GM12864 (cell line): Measurements from ENCODE around the gene CRPPA.
"Not testable (repeated sequence)": the region's sequence is repeated elsewhere in the genome, so short reads cannot be mapped to it uniquely, and the experiment has no call there.

Source experiments
- DNase-seq: peaks from one replicate; pipeline ENCODE4 v3.0.0-alpha.2; 2011; ENCODE audit warnings: low read depth
- H3K4me3 ChIP-seq: 2 replicates; pipeline ENCODE4 v1.5.1; 2011; ENCODE audit warnings: mild to moderate bottlenecking, low read depth, low read length, control low read depth
- TF ChIP-seq, protein P1 (sequence below): IDR thresholded peaks from 2 replicates; pipeline ENCODE4 v1.5.1; 2011; ENCODE audit warnings: low read depth, mild to moderate bottlenecking, moderate library complexity, low read length, control low read depth, inconsistent platforms; ENCODE audit errors: missing control alignments

Gene CRPPA

DNA sequence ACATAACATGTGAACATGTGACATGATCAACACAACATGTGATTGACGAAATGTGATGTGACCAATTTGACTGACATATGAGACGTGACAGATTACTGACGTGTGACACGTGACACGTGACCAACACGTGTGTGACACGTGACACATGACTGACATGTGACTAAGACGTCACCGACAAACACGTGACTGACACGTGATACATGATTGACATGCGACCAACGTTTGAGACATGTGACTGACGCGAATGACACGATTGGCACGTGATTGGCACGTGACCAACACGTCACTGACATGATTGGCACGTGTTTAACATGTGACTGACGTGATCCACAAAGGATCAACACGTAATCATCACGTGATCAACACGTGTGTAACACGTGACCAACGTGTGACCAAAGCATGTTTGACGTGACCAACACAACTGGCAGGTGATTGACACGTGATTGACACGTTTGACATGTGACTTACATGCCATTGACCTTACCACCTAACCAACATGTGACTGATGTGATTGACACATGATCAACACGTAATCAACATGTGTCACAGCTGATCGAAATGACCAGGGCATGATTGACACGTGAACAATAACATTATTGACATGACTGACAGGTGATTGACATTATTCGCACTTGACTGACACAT is 23.7 kb downstream of the CRPPA start:
- no peak for DNase-seq
- H3K4me3 ChIP-seq, result no peak overlapping the region
- TF ChIP-seq, protein P1, sequence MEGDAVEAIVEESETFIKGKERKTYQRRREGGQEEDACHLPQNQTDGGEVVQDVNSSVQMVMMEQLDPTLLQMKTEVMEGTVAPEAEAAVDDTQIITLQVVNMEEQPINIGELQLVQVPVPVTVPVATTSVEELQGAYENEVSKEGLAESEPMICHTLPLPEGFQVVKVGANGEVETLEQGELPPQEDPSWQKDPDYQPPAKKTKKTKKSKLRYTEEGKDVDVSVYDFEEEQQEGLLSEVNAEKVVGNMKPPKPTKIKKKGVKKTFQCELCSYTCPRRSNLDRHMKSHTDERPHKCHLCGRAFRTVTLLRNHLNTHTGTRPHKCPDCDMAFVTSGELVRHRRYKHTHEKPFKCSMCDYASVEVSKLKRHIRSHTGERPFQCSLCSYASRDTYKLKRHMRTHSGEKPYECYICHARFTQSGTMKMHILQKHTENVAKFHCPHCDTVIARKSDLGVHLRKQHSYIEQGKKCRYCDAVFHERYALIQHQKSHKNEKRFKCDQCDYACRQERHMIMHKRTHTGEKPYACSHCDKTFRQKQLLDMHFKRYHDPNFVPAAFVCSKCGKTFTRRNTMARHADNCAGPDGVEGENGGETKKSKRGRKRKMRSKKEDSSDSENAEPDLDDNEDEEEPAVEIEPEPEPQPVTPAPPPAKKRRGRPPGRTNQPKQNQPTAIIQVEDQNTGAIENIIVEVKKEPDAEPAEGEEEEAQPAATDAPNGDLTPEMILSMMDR, result no peak

DNA sequence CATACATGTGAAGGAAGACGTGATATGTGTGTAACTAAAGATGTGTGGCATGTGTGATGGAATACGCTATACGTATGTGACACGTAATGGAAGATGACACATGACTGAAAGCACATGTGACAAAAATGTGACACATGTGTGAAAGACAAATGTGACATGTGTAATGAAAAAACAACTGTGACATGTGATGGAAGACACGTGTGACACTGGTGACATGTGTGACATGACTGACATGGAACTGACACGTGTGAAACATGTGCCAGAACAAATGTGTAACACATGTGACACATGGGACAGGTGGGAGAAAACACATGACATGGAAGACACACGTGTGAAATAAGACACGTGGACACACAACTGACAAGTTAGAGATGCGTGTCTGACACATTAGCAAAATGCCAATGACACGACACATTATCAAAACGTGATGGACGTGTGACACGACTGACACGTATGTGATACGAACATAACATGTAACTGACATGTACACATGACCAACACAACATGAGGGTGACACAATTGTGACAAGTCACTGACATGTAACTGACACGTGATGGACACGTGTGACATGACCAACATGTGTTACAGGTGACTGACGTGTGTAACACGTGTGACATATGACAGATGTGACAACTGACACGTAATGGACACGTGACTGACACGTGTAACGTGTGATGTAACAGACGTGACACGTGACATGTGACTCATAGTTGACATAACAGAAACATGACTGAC is 24.4 kb downstream of the CRPPA start:
- TF ChIP-seq, protein P1, result no peak
- H3K4me3 ChIP-seq, result no peak overlapping the region
- no peak for DNase-seq

DNA sequence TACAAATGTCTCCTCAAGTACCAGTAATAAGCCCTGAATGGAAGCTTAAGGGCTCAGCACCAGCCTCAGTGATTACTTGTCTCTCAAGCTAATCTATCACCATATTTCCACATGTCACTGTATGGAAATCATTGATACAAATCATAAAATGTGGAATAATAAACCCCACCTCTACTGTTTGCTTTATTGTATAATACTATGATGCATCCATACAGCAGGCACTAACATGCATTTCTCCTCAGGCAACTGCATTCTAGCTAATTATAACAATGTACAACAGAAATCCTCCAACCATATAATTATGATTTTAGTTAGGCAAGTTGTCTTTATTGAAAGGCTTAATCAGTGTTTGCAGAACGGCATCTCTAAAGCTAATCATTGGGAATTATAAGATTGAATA is 26.2 kb downstream of the CRPPA start:
- H3K4me3 ChIP-seq, result no peak overlapping the region
- TF ChIP-seq, protein P1, result no peak
- no peak for DNase-seq

DNA sequence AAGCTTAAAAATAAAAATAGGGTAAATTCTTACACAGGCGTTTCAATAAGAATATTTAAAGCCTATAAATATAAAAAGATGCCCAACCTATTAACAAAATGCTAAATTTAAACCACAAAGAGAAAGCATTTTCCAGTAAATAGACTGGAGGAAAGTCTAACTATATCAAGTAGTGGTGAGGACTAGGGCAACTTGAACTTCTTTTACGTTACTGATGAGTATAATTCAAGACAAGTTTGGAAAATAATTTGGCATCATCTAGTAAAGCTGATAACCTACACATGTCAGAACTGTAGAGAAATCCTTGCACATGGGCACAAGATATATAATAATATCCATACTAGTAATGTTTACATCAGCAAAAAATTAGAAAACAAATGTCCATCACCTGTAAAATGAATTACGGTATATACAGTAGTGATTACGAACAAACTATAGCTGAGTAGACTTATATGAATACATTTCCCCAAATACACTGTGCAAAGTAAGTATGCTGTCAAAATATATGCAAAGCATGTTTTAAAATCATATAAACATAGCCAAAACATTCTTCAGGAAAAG is 27.4 kb downstream of the CRPPA start:
- no peak for DNase-seq
- H3K4me3 ChIP-seq, result no peak overlapping the region
- TF ChIP-seq, protein P1, result no peak

DNA sequence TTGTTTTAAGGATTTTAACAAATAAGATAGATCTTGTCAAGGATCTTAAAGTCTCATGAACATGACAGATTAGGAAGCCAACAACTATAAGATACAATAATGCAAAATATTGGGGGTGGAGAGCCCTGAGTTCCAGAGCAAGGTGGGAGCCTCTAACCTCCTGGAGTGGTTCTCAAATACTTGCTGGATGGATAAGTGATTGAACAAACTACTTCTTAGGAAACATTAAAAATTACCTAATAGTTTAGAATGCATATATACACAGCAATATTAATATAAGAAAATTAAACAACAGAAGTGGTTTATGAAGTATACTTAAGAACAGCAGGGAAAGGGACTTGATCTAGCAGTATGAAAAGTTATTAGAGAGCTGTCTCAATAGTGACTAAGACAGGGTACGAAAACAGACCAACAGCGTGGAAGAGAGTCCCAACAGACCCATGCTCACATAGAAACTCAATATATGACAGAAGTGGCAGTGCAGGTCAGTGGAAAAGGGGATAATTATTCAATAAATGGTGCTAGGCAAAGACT is 28.3 kb downstream of the CRPPA start:
- DNase-seq, result no peak

DNA sequence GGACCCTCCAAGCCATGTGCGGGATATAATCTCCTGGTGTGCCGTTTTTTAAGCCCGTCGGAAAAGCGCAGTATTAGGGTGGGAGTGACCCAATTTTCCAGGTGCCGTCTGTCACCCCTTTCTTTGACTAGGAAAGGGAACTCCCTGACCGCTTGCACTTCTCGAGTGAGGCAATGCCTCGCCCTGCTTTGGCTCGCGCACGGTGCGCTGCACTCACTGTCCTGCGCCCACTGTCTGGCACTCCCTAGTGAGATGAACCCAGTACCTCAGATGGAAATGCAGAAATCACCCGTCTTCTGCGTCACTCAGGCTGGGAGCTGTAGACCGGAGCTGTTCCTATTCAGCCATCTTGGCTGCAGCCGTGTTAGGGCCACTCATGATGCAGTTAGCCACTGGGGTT is 37.6 kb downstream of the CRPPA start:
- DNase-seq, H3K4me3 ChIP-seq: not testable (repeated sequence)

More for the DNA sequence above, 28.3 kb downstream of the CRPPA start:
- TF ChIP-seq, protein P1, result no peak
- H3K4me3 ChIP-seq, result no peak overlapping the region

DNA sequence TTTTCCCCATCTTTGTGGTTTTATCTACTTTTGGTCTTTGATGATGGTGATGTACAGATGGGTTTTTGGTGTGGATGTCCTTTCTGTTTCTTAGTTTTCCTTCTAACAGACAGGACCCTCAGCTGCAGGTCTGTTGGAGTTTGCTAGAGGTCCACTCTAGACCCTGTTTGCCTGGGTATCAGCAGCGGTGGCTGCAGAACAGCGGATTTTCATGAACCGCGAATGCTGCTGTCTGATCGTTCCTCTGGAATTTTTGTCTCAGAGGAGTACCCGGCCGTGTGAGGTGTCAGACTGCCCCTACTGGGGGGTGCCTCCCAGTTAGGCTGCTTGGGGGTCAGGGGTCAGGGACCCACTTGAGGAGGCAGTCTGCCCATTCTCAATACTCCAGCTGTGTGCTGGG is 38.2 kb downstream of the CRPPA start:
- DNase-seq, H3K4me3 ChIP-seq: not testable (repeated sequence)
